OCI-LY1 (cell line): ENCODE results near the gene UBE2C.

ENCODE experiments used
- CTCF ChIP-seq: fragments of 200-600 bp; sonication (generic), shearing (Covaris generic); IDR thresholded peaks from 2 replicates; pipeline ENCODE4 v1.5.1; 2017; ENCODE audit warnings: mild to moderate bottlenecking, antibody characterized with exemption, low read length, moderate library complexity, mixed read lengths
- EZH2 ChIP-seq: fragments of 200-600 bp; sonication (generic), shearing (Covaris generic); IDR thresholded peaks from 2 replicates; pipeline ENCODE4 v1.8.0; 2017; ENCODE audit warnings: borderline replicate concordance, mixed run types, mild to moderate bottlenecking, antibody characterized with exemption, low read length, moderate library complexity, mixed read lengths

- TF ChIP-seq EZH2, result no peak
- no peak for TF ChIP-seq CTCF
Measured at GRCh38 chr20:45813006-45813340, 529 bp downstream of the UBE2C start.
